Measurements from ENCODE around the gene NDST1.

DNA sequence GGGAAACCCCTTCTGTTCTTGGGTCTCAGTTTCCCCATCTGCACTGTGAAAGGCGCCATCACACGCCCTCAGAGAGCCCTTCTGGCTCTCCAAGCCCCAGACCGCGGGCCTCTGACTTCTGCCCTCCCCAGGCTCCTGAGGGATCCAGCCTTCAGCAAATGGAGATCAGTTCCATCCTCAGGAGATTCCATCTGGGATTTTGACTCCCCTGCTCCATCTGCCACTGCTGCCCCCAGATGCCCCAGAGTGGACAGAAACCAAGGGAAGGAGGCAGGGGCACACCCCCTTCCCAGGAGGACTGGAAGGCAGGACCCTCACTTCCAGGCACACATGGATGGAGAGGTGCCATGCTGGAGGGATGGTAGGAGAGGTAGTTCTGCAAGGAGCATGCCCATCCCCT, 39.7 kb upstream of the NDST1 start:
- TF ChIP-seq, protein P1, sequence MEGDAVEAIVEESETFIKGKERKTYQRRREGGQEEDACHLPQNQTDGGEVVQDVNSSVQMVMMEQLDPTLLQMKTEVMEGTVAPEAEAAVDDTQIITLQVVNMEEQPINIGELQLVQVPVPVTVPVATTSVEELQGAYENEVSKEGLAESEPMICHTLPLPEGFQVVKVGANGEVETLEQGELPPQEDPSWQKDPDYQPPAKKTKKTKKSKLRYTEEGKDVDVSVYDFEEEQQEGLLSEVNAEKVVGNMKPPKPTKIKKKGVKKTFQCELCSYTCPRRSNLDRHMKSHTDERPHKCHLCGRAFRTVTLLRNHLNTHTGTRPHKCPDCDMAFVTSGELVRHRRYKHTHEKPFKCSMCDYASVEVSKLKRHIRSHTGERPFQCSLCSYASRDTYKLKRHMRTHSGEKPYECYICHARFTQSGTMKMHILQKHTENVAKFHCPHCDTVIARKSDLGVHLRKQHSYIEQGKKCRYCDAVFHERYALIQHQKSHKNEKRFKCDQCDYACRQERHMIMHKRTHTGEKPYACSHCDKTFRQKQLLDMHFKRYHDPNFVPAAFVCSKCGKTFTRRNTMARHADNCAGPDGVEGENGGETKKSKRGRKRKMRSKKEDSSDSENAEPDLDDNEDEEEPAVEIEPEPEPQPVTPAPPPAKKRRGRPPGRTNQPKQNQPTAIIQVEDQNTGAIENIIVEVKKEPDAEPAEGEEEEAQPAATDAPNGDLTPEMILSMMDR (optimal IDR thresholded peaks at IDR 0.05 in 1 of 3, IDR thresholded peaks at IDR 0.05 in 1 of 3, conservative IDR thresholded peaks at IDR 0.05 in 1 of 3; ENCODE audit: extremely low read depth in 1 of 3, insufficient read depth in 2 of 3, low read length in 3 of 3), result no peak
- TF ChIP-seq EZH2 (IDR thresholded peaks at IDR 0.05; ENCODE audit: low read length), result no peak
